ENCODE data around the gene RBBP8NL. TPM values are rescaled to one million over a fixed set of nuclear protein-coding genes. Genes with fewer than 3 reads are reported as not detected.

The RBBP8NL gene
- polyA plus RNA-seq, 2 of the 4 experiments (the other 2 are of a cell fraction), result not detected

DNA sequence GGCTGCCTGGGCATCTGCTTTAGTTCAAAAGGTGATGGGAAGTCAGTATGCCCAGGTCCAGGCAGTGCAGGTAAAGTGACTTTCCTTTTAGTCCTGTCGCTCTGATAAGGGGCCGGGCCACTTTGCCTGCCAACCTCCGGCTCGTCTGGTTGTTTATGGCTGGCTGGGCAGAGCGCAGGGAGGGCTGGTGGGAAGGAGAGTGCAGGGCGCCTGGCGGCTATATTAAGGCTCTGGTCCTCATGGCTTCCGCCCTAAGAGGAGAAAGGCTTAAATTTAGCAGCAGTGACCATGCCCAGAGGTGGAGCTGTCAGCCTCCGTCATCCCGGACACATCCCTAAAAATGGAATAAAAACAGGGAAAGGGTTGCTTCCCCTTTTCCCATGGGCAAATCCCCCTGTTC lies 33.8 kb upstream of the RBBP8NL start:
- no peak for TF ChIP-seq BHLHE40 (IDR thresholded peaks at IDR 0.05; ENCODE audit: low read depth, low read length)
- TF ChIP-seq HOXB5 (CRISPR knock-in tag; IDR thresholded peaks at IDR 0.05), result no peak
- no peak for TF ChIP-seq RFX5 (IDR thresholded peaks at IDR 0.05)
- 83% methylated on average over 10 of the region's 10 CpGs for WGBS (ENCODE audit: missing lambda C conversion rate)
- Histone ChIP-seq H3K9me3 (no peaks in the 10 kb centered on the region), H3K4me1 (no peaks in the 10 kb centered on the region), H3K4me2 (no peak overlapping the region), H3K4me3 (no peak overlapping the region), H3K27ac (no peak overlapping the region)
- no peak for DNase-seq (ENCODE audit: low read depth in 1 of 2, low spot score in 1 of 2)
- ATAC-seq, result no peak
- ChIA-PET POLR2A (no interaction called here), CTCF (no interaction called here)
- no peak for FAIRE-seq

- H3K4me1 ChIP-seq, result no peaks in the 10 kb centered on the region
- TF ChIP-seq RFX5 (IDR thresholded peaks at IDR 0.05), result no peak
- no peak for TF ChIP-seq HOXB13 (CRISPR knock-in tag; IDR thresholded peaks at IDR 0.05; ENCODE audit: low read depth)
- no peak for TF ChIP-seq JUNB (IDR thresholded peaks at IDR 0.05)
- no peak for TF ChIP-seq RCOR1 (IDR thresholded peaks at IDR 0.05; ENCODE audit: low read depth, low read length)
- TF ChIP-seq, protein P1, sequence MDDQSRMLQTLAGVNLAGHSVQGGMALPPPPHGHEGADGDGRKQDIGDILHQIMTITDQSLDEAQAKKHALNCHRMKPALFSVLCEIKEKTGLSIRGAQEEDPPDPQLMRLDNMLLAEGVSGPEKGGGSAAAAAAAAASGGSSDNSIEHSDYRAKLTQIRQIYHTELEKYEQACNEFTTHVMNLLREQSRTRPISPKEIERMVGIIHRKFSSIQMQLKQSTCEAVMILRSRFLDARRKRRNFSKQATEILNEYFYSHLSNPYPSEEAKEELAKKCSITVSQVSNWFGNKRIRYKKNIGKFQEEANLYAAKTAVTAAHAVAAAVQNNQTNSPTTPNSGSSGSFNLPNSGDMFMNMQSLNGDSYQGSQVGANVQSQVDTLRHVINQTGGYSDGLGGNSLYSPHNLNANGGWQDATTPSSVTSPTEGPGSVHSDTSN (IDR thresholded peaks at IDR 0.05), result no peak
- TF ChIP-seq, protein P2, sequence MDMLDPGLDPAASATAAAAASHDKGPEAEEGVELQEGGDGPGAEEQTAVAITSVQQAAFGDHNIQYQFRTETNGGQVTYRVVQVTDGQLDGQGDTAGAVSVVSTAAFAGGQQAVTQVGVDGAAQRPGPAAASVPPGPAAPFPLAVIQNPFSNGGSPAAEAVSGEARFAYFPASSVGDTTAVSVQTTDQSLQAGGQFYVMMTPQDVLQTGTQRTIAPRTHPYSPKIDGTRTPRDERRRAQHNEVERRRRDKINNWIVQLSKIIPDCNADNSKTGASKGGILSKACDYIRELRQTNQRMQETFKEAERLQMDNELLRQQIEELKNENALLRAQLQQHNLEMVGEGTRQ (IDR thresholded peaks at IDR 0.05), result no peak
- no peak for TF ChIP-seq POLR2A (IDR thresholded peaks at IDR 0.05; ENCODE audit: low read length)
- ChIA-PET CTCF (no interaction called here), POLR2A (no interaction called here)
- ATAC-seq (no peak), FAIRE-seq (no peak), DNase-seq (ENCODE audit: low read depth in 1 of 2, low spot score in 1 of 2) (no peak)
- no peak overlapping the region for H3K4me3 ChIP-seq
- WGBS (ENCODE audit: missing lambda C conversion rate), result 61% methylated on average over 8 of the region's 15 CpGs
- no peak overlapping the region for H3K27ac ChIP-seq
- H3K9me3 ChIP-seq, result no peaks in the 10 kb centered on the region
- H3K4me2 ChIP-seq, result no peak overlapping the region
Measured at GRCh38 chr20:62460678-62461077, 33.3 kb upstream of the RBBP8NL start.

DNA sequence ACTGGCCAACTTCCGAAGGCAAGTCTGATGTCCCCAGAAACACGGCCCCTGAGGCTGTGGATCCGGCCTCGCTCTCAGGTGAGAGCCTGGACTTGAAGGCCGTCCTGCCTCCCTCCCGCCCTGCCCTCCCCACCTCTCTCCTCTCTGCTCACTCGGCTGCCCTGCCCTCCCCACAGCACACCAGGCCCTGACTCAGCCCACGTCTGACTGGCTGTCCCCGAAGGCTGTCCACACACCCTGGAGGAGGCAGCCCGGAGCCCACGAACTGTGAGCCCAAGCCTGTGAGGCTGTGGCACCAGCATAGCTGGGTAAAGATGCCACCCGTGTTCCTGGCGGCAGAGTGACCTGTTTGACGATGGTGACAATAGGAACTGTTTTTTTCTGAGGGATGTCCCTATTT lies 32.1 kb upstream of the RBBP8NL start:
- no peak for FAIRE-seq
- Histone ChIP-seq H3K9me3 (no peaks in the 10 kb centered on the region), H3K4me2 (no peak overlapping the region), H3K4me1 (no peaks in the 10 kb centered on the region), H3K27ac (no peak overlapping the region), H3K4me3 (no peak overlapping the region)
- DNase-seq (ENCODE audit: low read depth in 1 of 2, low spot score in 1 of 2), result no peak
- POLR2A ChIA-PET, result no interaction called here
- TF ChIP-seq SREBF2 (IDR thresholded peaks at IDR 0.05) (no peak), MAX (IDR thresholded peaks at IDR 0.05) (no peak), ZNF302 (CRISPR knock-in tag; IDR thresholded peaks at IDR 0.05) (no peak), RFX5 (IDR thresholded peaks at IDR 0.05) (no peak), HES2 (IDR thresholded peaks at IDR 0.05) (no peak), ZSCAN20 (CRISPR knock-in tag; IDR thresholded peaks at IDR 0.05) (no peak), MYC (IDR thresholded peaks at IDR 0.05; ENCODE audit: borderline replicate concordance, low read length) (no peak), ZFP36 (IDR thresholded peaks at IDR 0.05; ENCODE audit: borderline replicate concordance, partially characterized antibody) (no peak), FOSB (CRISPR knock-in tag; IDR thresholded peaks at IDR 0.05) (no peak), ELK1 (IDR thresholded peaks at IDR 0.05; ENCODE audit: low read depth, low read length) (no peak), CBX8 (IDR thresholded peaks at IDR 0.05) (no peak), GATA3 (IDR thresholded peaks at IDR 0.05; ENCODE audit: borderline replicate concordance) (no peak), FOSL2 (IDR thresholded peaks at IDR 0.05) (no peak), FOSL2 (CRISPR knock-in tag; IDR thresholded peaks at IDR 0.05) (no peak), EP300 (IDR thresholded peaks at IDR 0.05) (no peak), KDM5A (IDR thresholded peaks at IDR 0.05) (no peak), HDAC2 (IDR thresholded peaks at IDR 0.05) (no peak), ESRRA (IDR thresholded peaks at IDR 0.05; ENCODE audit: borderline replicate concordance, low read length) (no peak), PHF8 (IDR thresholded peaks at IDR 0.05; ENCODE audit: borderline replicate concordance, low read depth) (no peak), NR3C1 (IDR thresholded peaks at IDR 0.05) (no peak)
- TF ChIP-seq, protein P3, sequence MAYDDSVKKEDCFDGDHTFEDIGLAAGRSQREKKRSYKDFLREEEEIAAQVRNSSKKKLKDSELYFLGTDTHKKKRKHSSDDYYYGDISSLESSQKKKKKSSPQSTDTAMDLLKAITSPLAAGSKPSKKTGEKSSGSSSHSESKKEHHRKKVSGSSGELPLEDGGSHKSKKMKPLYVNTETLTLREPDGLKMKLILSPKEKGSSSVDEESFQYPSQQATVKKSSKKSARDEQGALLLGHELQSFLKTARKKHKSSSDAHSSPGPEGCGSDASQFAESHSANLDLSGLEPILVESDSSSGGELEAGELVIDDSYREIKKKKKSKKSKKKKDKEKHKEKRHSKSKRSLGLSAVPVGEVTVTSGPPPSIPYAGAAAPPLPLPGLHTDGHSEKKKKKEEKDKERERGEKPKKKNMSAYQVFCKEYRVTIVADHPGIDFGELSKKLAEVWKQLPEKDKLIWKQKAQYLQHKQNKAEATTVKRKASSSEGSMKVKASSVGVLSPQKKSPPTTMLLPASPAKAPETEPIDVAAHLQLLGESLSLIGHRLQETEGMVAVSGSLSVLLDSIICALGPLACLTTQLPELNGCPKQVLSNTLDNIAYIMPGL (CRISPR knock-in tag; IDR thresholded peaks at IDR 0.05; ENCODE audit: borderline replicate concordance), result no peak
- WGBS (ENCODE audit: missing lambda C conversion rate), result 37% methylated on average over 5 of the region's 14 CpGs
- ATAC-seq, result no peak
- CTCF ChIA-PET, result interaction anchor here (1.3 to 2.7 kb wide), 2 partner anchors 10 to 20 kb away, joined by 3 to 9 read pairs; no protein-coding TSS in a partner anchor
